Gastrocnemius medialis (tissue), 4 donors: ENCODE data around the gene CAMK1G. TPM values are rescaled to one million over a fixed set of nuclear protein-coding genes. Genes with fewer than 3 reads are reported as not detected.

Source experiments
- ATAC-seq, 2 donors: fragments of 150-250 bp; one replicate each; pipeline ENCODE4 v1.9.1; 2016
- DNase-seq, 2 donors: peaks; one replicate each; pipeline ENCODE4 v3.0.0-alpha.2; 2019
- H3K27ac ChIP-seq, 4 donors: fragments of 200-600 bp; sonication (generic); 1 replicate in 1 of 4; 2 replicates in 3 of 4; pipeline ENCODE4 v1.5.1; 2016 to 2018; ENCODE audit warnings: mild to moderate bottlenecking in 2 of 4, moderate library complexity in 1 of 4
- H3K27me3 ChIP-seq, 3 donors: fragments of 200-600 bp; sonication (generic) in 2 of 3; 1 replicate in 1 of 3; 2 replicates in 2 of 3; pipeline versions ENCODE4 v1.5.1 to v1.6.0; 2016 to 2019; ENCODE audit warnings: mild to moderate bottlenecking in 1 of 3, moderate library complexity in 1 of 3
- H3K36me3 ChIP-seq, 2 donors: fragments of 200-600 bp; sonication (generic) in 1 of 2; one replicate each; pipeline ENCODE4 v1.5.1; 2017 to 2018
- H3K4me1 ChIP-seq, 2 donors: fragments of 200-600 bp; sonication (generic) in 1 of 2; one replicate each; pipeline ENCODE4 v1.5.1; 2016 to 2017; ENCODE audit warnings: mild to moderate bottlenecking in 2 of 2
- H3K4me3 ChIP-seq, 4 donors: fragments of 200-600 bp; sonication (generic) in 3 of 4; 1 replicate in 1 of 4; 2 replicates in 3 of 4; pipeline ENCODE4 v1.5.1; 2016 to 2019; ENCODE audit warnings: mild to moderate bottlenecking in 2 of 4
- H3K9me3 ChIP-seq, 3 donors: fragments of 200-600 bp; sonication (generic) in 2 of 3; 1 replicate in 1 of 3; 2 replicates in 2 of 3; pipeline ENCODE4 v1.5.1; 2016 to 2019
- POLR2A ChIP-seq, 2 donors: fragments of 450-650 bp; IDR thresholded peaks; one replicate each; pipeline ENCODE4 v1.6.1; 2017; ENCODE audit warnings: antibody characterized with exemption in 2 of 2, mild to moderate bottlenecking in 2 of 2, moderate library complexity in 2 of 2
- in situ Hi-C, 4 donors: fragments of 200-750 bp; cut with MboI; loops; one replicate each; pipeline versions ENCODE4 v1.15.0 to v1.8.0; 2017; ENCODE audit warnings: low sequenced_read_pairs in 4 of 4
- intact Hi-C: fragments of 100-400 bp; cut with DNase I; formaldehyde crosslinking; loops from one replicate; pipeline ENCODE4 v1.15.1; 2023; ENCODE audit warnings: low total_unique reads
- total RNA-seq, 4 donors: library from RNA; depleted of rRNA; stranded (reverse); fragments of >200 nt; gene quantifications; one replicate each; pipeline versions ENCODE4 v1.1.0 to v1.2.3, GENCODE V29; 2016
- TF ChIP-seq, protein P1 (sequence below), 5 experiments: fragments of 450-650 bp in 3 of 5; fragments of 200-600 bp in 2 of 5; sonication (generic) in 2 of 5; IDR thresholded peaks in 4 of 5; conservative IDR thresholded peaks in 1 of 5; 1 replicate in 4 of 5; 2 replicates in 1 of 5; pipeline ENCODE4 v1.5.1; 2016 to 2019; ENCODE audit warnings: antibody characterized with exemption in 5 of 5, mild to moderate bottlenecking in 3 of 5, moderate library complexity in 3 of 5

The CAMK1G gene
- total RNA-seq, 4 donors from 2014 or later: 0.16 TPM; not detected in 3

- Histone ChIP-seq H3K4me3 (peak overlapping the region; percentile 22 to 44 (median 42)), H3K27ac (peak overlapping the region; percentile 83 to 94 (median 93)), H3K36me3 (no peaks in the 10 kb centered on the region), H3K9me3 (no peaks in the 10 kb centered on the region), H3K4me1 (peaks cover 58 to 59% of the 10 kb centered on the region in 2 donors), H3K27me3 (no peaks in the 10 kb centered on the region)
- ATAC-seq (peak; percentile 51 to 57), DNase-seq (peak; percentile 55 to 84)
- intact Hi-C loops: loop anchor here (1.0 to 2.0 kb wide), 4 partner anchors 25 to 66 kb away; partner anchors contain the start of gene G0S2
- TF ChIP-seq, protein P1, sequence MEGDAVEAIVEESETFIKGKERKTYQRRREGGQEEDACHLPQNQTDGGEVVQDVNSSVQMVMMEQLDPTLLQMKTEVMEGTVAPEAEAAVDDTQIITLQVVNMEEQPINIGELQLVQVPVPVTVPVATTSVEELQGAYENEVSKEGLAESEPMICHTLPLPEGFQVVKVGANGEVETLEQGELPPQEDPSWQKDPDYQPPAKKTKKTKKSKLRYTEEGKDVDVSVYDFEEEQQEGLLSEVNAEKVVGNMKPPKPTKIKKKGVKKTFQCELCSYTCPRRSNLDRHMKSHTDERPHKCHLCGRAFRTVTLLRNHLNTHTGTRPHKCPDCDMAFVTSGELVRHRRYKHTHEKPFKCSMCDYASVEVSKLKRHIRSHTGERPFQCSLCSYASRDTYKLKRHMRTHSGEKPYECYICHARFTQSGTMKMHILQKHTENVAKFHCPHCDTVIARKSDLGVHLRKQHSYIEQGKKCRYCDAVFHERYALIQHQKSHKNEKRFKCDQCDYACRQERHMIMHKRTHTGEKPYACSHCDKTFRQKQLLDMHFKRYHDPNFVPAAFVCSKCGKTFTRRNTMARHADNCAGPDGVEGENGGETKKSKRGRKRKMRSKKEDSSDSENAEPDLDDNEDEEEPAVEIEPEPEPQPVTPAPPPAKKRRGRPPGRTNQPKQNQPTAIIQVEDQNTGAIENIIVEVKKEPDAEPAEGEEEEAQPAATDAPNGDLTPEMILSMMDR (IDR thresholded peaks at IDR 0.05 in 4 of 5, conservative IDR thresholded peaks at IDR 0.05 in 1 of 5): peak; percentile 93 to 99 (median 98)
- no peak for TF ChIP-seq POLR2A (IDR thresholded peaks at IDR 0.05)
- in situ Hi-C loops: loop anchor here in 1 of 4 donors (10.0 kb wide), 1 partner anchor 63 kb away; no protein-coding TSS in a partner anchor
Measured at GRCh38 chr1:209627732-209628196, 44.2 kb downstream of the CAMK1G start.

DNA sequence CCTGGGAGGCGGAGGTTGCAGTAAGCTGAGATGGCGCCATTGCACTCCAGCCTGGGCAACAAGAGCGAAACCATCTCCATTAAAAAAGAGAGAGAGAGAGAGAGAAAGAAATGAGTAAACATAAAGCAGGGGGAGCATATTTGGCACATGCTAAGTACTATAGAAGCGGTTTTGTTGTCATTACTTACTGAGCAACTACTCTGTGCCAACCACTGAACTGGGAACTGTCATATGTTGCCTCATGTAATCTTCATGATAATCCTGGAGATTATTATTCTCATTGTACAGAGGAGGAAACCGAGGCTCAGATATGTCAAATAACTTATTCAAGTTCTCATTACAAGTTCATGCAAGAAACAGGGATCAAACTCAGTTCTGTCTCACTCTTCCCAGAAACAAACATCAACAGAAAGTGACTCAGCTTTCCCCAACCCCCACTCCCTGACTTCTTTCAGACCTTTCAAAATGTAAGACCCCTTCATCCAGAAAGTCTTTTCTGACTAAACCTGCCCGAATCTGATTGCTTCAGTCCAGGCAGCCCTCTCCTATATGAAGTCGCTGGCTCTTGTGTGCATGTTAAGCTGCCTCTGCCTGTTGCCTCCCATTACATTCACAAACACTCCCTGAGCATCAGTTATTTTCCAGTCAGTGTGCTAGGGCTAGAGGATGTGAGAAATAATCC is 45.2 kb downstream of the CAMK1G start:
- Histone ChIP-seq H3K27ac (peak overlapping the region in 2 of 4 donors; percentile 83 to 94), H3K27me3 (no peaks in the 10 kb centered on the region), H3K4me1 (peaks cover 57 to 59% of the 10 kb centered on the region in 2 donors), H3K36me3 (no peaks in the 10 kb centered on the region), H3K9me3 (no peaks in the 10 kb centered on the region), H3K4me3 (no peak overlapping the region)
- intact Hi-C loops: no loop called here
- ATAC-seq (no peak), DNase-seq (no peak)
- in situ Hi-C loops: loop anchor here in 1 of 4 donors (10.0 kb wide), 1 partner anchor 64 kb away; no protein-coding TSS in a partner anchor
- TF ChIP-seq, protein P1 (IDR thresholded peaks at IDR 0.05 in 4 of 5, conservative IDR thresholded peaks at IDR 0.05 in 1 of 5): no peak
- TF ChIP-seq POLR2A (IDR thresholded peaks at IDR 0.05): no peak

- in situ Hi-C loops: loop anchor here in 3 of 4 donors (10.0 kb wide), 3 partner anchors 55 to 65 kb away; no protein-coding TSS in a partner anchor
- ATAC-seq: no peak
- H3K27me3 ChIP-seq: no peaks in the 10 kb centered on the region
- TF ChIP-seq, protein P1 (IDR thresholded peaks at IDR 0.05 in 4 of 5, conservative IDR thresholded peaks at IDR 0.05 in 1 of 5): no peak
- TF ChIP-seq POLR2A (IDR thresholded peaks at IDR 0.05): no peak
- peaks cover 47 to 49% of the 10 kb centered on the region in 2 donors for H3K4me1 ChIP-seq
- H3K27ac ChIP-seq: peak overlapping the region; percentile 6 to 64 (median 41)
- DNase-seq: no peak
- no peaks in the 10 kb centered on the region for H3K9me3 ChIP-seq
- H3K36me3 ChIP-seq: no peaks in the 10 kb centered on the region
- H3K4me3 ChIP-seq: no peak overlapping the region
- intact Hi-C loops: no loop called here
Measured at GRCh38 chr1:209629621-209630382, 46.3 kb downstream of the CAMK1G start.

DNA sequence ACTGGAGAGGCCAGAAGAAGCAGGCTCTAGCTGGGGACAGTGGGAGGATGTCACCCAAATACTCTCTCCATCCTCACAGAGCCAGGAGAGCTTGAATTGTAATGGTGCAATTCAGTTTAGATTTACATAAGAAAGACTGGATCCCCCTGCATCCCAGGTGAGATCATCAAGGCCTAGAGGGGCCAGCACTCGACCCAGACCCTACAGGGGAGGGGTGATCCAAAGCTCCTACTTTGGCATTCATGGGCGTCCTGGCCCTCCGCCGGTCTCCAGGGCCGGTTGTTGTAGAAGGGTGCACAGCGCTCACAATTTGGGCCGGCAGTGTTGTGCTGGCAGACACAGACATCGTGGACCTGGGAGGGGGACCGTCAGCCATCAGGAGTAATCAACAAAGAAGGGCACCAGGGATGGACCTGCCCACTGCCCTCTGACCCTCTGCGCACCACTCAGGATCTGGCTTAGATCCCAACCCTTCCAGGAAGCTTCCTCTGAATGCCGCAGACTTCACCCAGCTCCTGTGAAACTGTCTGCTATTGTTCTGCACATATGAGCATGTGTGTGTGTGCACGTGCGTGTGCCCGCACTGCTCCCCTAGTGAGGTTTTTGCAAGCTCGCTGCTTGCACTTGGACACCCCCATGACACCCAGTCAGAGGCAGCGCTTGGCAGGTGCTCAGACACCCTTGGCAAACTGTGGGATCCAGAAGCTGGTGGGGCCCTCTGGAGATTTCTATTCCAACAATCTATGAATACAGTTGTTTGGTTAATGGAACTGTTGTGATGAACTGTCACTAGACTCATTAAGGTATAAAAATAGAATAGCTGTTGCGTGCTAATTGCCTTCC is 47.1 kb downstream of the CAMK1G start:
- H3K4me1 ChIP-seq: peaks cover 40 to 43% of the 10 kb centered on the region in 2 donors
- no peak for TF ChIP-seq POLR2A (IDR thresholded peaks at IDR 0.05)
- TF ChIP-seq, protein P1 (IDR thresholded peaks at IDR 0.05 in 4 of 5, conservative IDR thresholded peaks at IDR 0.05 in 1 of 5): no peak
- DNase-seq (no peak), ATAC-seq (no peak)
- no peak overlapping the region for H3K4me3 ChIP-seq
- H3K36me3 ChIP-seq: no peaks in the 10 kb centered on the region
- intact Hi-C loops (no loop called here), in situ Hi-C loops (loop anchor here in 3 of 4 donors (10.0 kb wide), 2 partner anchors 54 to 56 kb away; no protein-coding TSS in a partner anchor)
- no peaks in the 10 kb centered on the region for H3K27me3 ChIP-seq
- H3K27ac ChIP-seq: peak overlapping the region; percentile 30 to 64 (median 41)
- H3K9me3 ChIP-seq: no peaks in the 10 kb centered on the region
